NB4 (cell line): ENCODE data around the gene SRGAP1.

Source experiments
- POLR2A ChIP-seq: IDR thresholded peaks from 2 replicates; pipeline ENCODE4 v1.6.1; 2011; ENCODE audit warnings: mild to moderate bottlenecking; ENCODE audit not compliant: insufficient read length; ENCODE audit errors: extremely low read depth
- TF ChIP-seq, protein P1 (sequence below): IDR thresholded peaks from one replicate; pipeline ENCODE4 v1.5.1; 2012; ENCODE audit warnings: low read depth, low read length

DNA sequence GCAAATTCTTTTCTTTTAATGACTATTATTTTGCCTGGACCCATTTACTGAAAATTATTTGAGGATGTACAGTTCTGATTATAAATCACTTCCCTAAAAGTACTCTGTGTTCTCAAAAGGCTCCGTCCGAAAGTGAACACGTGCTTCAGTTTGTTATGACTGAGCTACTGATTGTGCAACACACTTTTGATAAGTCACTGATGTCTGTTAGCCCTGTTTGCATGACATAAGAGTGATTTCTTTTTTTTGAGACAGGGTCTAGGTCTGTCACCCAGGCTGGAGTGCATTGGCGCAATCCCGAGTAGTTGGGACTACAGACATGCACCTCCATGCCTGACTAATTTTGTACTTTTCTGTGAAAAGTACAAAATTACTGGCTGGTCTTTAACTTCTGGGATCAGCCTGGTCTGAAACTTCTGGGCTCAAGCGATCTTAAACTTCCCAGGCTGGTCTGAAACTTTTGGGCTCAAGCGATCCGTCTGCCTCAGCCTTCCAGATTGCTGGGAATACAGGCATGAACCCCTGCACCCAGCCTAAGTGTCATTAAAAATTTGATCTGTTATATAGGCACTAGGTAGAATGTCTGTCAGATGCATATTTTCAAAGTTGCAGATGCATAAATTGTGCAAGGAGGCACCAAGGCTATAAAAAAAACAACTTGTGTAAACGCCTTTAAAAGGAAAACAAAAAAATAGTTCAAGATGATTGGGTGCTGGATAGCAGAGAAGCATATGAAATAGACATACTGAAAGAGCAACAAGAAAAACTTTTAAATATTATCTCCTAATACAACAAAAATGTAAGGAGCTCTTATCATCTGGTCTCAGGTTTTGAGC lies 111.5 kb downstream of the SRGAP1 start:
- TF ChIP-seq POLR2A, result no peak
- TF ChIP-seq, protein P1, sequence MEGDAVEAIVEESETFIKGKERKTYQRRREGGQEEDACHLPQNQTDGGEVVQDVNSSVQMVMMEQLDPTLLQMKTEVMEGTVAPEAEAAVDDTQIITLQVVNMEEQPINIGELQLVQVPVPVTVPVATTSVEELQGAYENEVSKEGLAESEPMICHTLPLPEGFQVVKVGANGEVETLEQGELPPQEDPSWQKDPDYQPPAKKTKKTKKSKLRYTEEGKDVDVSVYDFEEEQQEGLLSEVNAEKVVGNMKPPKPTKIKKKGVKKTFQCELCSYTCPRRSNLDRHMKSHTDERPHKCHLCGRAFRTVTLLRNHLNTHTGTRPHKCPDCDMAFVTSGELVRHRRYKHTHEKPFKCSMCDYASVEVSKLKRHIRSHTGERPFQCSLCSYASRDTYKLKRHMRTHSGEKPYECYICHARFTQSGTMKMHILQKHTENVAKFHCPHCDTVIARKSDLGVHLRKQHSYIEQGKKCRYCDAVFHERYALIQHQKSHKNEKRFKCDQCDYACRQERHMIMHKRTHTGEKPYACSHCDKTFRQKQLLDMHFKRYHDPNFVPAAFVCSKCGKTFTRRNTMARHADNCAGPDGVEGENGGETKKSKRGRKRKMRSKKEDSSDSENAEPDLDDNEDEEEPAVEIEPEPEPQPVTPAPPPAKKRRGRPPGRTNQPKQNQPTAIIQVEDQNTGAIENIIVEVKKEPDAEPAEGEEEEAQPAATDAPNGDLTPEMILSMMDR, result no peak
